Erythroblast (primary cell): ENCODE results near the gene BTG2.

Experiments
- DNase-seq, 2 experiments: peaks; one replicate each; lab custom pipeline; 2025; lab: John Stamatoyannopoulos, UW
- GATA1 ChIP-seq: IDR thresholded peaks from 2 replicates; pipeline ENCODE4 v1.6.1; 2011; ENCODE audit warnings: low read depth, mild to moderate bottlenecking, control low read depth, low read length, moderate library complexity
- POLR2A ChIP-seq: IDR thresholded peaks from 2 replicates; pipeline ENCODE4 v1.6.1; 2011; ENCODE audit warnings: mild to moderate bottlenecking, low read length

The BTG2 gene

DNA sequence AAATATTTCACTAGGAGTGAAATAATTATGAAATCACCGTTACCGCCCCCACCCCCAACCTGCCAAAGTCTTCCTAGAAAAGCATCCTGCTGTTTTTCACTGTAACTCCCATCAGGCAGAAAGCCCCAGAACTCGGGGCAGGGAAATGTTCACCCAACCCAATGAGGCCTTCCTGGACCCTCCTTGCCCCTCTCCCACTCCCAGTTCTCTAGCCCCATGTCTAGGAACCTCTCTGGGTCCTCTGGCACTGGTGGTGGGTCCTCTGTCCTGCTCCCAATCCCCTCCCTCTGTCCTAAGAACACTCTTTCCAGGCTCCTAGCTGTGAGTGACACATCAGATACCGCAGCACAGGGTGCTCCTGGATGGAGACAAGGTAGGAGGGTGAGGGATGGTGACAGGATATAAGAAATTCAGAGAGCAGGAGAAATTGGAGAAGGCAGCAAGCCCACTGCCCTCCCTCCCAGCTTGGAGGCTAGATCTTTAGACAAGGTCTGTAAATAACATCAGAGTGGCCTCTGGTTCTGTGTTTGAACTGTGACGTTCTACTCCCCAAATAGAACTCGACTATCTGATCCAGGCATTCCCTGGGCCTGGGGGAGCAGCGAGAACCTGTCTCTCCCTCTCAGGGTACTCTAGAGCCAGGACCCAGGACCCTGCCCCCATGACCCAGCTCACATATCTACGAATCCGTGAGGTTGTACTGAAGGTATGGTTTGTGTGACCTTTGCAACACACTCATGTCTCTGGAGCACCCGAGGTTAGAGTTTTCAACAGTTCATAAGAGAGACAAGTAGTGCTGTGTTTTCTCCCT is 23.3 kb upstream of the BTG2 start:
- no peak for TF ChIP-seq GATA1
- TF ChIP-seq POLR2A, result no peak
- no peak for DNase-seq

- DNase-seq, result no peak
- TF ChIP-seq GATA1 (no peak), POLR2A (no peak)
Measured at GRCh38 chr1:203282720-203283542, 22.4 kb upstream of the BTG2 start.

DNA sequence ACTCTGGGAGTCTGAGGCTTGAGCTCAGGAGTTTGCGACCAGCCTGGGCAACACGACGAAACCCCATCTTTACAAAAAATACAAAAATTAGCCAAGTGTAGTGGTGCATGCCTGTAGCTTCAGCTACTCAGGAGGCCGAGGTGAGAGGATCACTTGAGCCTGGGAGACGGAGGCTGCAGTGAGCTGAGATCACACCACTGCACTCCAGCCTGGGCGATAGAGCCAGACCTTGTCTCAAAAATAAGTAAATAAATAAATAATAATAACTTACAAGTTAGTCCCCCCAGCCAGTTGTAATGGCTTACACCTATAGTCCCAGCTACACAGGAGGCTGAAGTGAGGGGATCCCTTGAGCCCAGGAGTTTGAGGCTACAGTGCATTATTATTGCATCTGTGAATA is 21.7 kb upstream of the BTG2 start:
- TF ChIP-seq GATA1 (no peak), POLR2A (no peak)
- DNase-seq, result no peak

- DNase-seq, result no peak
- TF ChIP-seq GATA1, result no peak
- no peak for TF ChIP-seq POLR2A
Measured at GRCh38 chr1:203284411-203285123, 20.8 kb upstream of the BTG2 start.

DNA sequence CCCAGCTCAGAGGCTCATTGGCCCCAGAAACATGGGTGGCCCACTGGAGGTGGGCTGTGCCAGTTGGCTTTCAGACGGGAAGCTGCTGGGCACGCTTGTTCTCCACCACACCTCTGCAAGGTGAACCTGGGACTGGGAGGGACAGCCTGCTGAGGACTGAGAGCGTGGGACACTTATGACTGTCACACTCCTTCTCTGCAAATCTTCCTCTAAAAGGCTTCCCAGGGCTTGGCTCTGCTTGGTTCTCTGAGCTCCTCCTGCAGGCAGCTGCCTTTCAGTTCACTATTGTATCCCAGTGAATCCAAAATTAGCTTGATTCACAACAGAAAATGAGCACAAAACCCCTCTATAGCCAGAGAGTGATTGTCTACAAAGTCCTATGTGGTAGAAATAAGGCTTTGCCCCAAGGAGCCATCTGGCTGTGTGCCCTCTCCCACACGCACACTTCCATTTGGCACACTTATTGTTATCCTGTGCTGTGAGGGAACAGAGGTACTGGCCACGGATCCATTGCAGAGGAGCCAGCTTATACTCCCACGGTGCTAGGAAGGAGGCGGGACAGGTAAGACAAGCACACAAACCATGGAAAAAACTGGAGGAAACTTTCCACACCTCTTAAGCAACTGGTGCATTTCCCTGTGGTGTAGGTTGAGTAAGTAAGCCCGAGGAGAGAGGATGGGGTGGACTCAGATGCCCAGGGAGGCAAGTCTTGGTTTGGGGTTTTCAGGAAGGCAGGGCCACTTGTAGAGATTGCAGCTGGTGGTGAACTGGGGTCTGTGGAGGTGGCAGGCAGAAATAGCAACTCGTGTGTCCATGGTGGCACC is 18.9 kb upstream of the BTG2 start:
- no peak for DNase-seq
- TF ChIP-seq POLR2A, result no peak
- TF ChIP-seq GATA1, result no peak

DNA sequence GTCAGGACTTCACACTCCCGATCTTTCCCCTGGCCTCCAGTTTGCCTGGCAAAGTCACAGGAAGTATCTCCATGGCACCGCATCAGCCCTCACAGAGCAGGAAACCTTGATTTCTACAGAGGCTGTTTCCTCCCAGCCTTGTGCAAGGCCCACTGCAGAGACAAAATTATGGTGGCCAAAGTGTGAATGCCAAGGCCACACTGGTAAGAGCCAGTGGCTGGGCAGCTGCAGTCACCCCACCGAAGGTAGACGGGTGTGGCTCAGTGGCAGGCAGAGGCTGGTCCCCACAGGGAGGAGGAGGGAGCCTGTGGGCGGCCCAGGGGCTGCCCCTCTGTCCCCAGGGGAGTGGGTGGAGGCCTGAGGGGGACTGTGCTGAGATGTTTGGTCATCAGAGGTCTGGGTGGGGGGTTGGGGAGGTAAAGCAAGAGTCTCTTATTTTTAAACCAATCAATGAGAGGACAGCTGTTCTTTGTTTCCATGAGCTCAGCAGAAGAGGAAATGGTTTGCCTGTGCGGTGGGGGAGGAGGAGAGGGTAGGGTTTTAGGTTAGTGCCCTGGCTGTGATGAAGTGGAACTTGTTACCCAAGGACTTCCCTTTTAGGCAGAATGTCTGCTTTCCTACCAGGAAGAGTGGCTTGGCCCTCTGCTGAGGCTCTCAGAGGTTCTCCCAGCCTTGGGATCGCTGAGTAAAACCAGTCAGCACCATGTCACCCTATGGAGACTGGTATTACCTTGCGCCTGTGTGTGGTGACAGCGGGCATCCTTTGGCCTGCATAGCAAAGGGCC is 18.0 kb upstream of the BTG2 start:
- no peak for TF ChIP-seq POLR2A
- DNase-seq, result peak in 1 of 2 experiments; percentile 18

GRCh38 chr1:203287898-203288297 is 17.4 kb upstream of the BTG2 start:
- TF ChIP-seq POLR2A (no peak), GATA1 (no peak)
- DNase-seq, result no peak

DNA sequence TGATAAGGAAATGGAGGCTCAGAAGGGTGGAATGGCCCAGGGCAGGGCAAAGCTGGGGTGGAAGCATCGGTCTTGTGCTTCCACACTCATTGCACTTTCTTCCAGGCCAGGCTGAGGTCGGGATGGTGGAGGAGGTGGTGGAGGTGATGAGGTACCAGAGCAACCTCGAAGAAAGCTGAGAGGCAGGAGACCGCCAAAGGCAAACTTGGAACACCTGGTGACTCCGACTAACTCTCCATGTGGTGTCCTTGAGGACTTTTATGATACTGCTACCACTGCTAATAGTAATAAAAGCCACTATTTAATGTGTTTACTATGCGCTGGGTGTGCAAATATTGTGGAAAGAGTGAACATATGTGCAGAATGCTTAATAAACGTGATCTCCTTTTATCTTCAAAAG is 16.9 kb upstream of the BTG2 start:
- no peak for DNase-seq
- TF ChIP-seq POLR2A, result no peak

DNA sequence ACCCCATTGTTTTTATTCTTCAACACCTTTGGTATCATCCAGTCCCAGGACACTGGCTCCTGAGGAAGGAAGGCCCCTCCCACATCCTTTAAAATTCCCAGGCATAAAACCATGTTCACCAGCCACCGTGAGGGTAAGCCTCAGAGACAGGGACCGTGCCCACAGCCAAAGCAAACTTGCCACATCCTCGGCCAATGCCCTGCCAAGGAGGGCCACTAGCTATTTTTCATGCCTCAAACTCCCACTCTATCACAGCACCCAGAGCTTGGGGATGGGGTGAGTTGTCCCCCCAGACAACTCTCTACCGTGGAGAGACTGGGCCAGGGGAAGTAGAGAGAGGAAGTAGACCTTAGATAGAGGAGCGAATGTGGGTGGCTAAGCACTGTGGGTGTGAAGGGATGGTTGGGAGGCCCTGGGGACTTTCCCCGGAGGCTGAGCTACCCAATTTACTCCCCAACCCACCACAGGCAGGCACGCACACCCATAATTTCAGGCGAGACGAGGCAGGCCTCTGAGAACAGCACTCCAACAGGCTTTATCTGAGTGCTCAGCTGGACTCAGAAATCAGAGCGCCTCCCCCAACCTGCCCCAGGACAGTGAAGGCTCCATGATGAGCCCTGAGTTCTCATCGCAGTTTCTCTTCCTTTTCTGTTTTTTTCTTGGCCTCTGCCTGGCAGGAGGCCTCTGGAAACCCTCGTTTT is 15.9 kb upstream of the BTG2 start:
- no peak for TF ChIP-seq GATA1
- peak; percentile 10 for TF ChIP-seq POLR2A
- DNase-seq, result peak; percentile 52 to 67

GRCh38 chr1:203289982-203290260 is 15.4 kb upstream of the BTG2 start:
- DNase-seq, result no peak
- TF ChIP-seq POLR2A, result peak; percentile 1
- TF ChIP-seq GATA1, result no peak

GRCh38 chr1:203290261-203291089 is 14.8 kb upstream of the BTG2 start:
- TF ChIP-seq POLR2A (peak; percentile 8), GATA1 (no peak)
- peak; percentile 72 to 88 for DNase-seq
